GM19397 (cell line): Measurements from ENCODE around the gene HECW1.
"Not testable (repeated sequence)": the region's sequence is repeated elsewhere in the genome, so short reads cannot be mapped to it uniquely, and the experiment has no call there.

Experiments used
- ATAC-seq: cut with Tn5 transposase; IDR thresholded peaks from one replicate; pipeline ENCODE4 v1.9.1; 2021; ENCODE audit warnings: mild to moderate bottlenecking, moderate library complexity; ENCODE audit not compliant: unreplicated experiment

HECW1 gene

GRCh38 chr7:43201912-43202311 lies 89.5 kb downstream of the HECW1 start:
- ATAC-seq: no peak

- ATAC-seq: no peak
Measured at GRCh38 chr7:43204081-43204480, 91.6 kb downstream of the HECW1 start.

- ATAC-seq: no peak
Measured at GRCh38 chr7:43205171-43205795, 92.8 kb downstream of the HECW1 start.

- no peak for ATAC-seq
Measured at GRCh38 chr7:43208242-43208641, 95.8 kb downstream of the HECW1 start.

- not testable (repeated sequence) for ATAC-seq
Measured at GRCh38 chr7:43210539-43210938, 98.1 kb downstream of the HECW1 start.

- ATAC-seq: no peak
Measured at GRCh38 chr7:43211286-43211685, 98.8 kb downstream of the HECW1 start.

GRCh38 chr7:43211693-43212092 lies 99.2 kb downstream of the HECW1 start:
- no peak for ATAC-seq

GRCh38 chr7:43212921-43213320 lies 100.5 kb downstream of the HECW1 start:
- ATAC-seq: no peak

GRCh38 chr7:43215061-43215460 lies 102.6 kb downstream of the HECW1 start:
- ATAC-seq: no peak

GRCh38 chr7:43217055-43217454 lies 104.6 kb downstream of the HECW1 start:
- no peak for ATAC-seq

GRCh38 chr7:43218901-43219300 lies 106.5 kb downstream of the HECW1 start:
- not testable (repeated sequence) for ATAC-seq

GRCh38 chr7:43220250-43220649 lies 107.8 kb downstream of the HECW1 start:
- no peak for ATAC-seq

GRCh38 chr7:43220742-43221141 lies 108.3 kb downstream of the HECW1 start:
- no peak for ATAC-seq

GRCh38 chr7:43229801-43230200 lies 117.4 kb downstream of the HECW1 start:
- ATAC-seq: no peak

- no peak for ATAC-seq
Measured at GRCh38 chr7:43232366-43232765, 119.9 kb downstream of the HECW1 start.

- no peak for ATAC-seq
Measured at GRCh38 chr7:43234073-43234472, 121.6 kb downstream of the HECW1 start.

GRCh38 chr7:43234968-43235367 lies 122.5 kb downstream of the HECW1 start:
- ATAC-seq: no peak

- ATAC-seq: no peak
Measured at GRCh38 chr7:43240565-43240964, 128.1 kb downstream of the HECW1 start.

GRCh38 chr7:43242628-43243255 lies 130.3 kb downstream of the HECW1 start:
- no peak for ATAC-seq

GRCh38 chr7:43244232-43244631 lies 131.8 kb downstream of the HECW1 start:
- ATAC-seq: no peak

- no peak for ATAC-seq
Measured at GRCh38 chr7:43244784-43245183, 132.3 kb downstream of the HECW1 start.

GRCh38 chr7:43247757-43248156 lies 135.3 kb downstream of the HECW1 start:
- ATAC-seq: no peak

GRCh38 chr7:43248553-43248952 lies 136.1 kb downstream of the HECW1 start:
- ATAC-seq: no peak
